NOMO-1 treated with dmso at 0.1 percent for 144 hours (cell line): ENCODE results near the gene CTSC.
"Not testable (repeated sequence)": the region's sequence is repeated elsewhere in the genome, so short reads cannot be mapped to it uniquely, and the experiment has no call there.

Experiments used
- DNase-seq: peaks from one replicate; lab custom pipeline; 2025; ENCODE audit not compliant: unreplicated experiment; lab: John Stamatoyannopoulos, UW

Gene CTSC

DNA sequence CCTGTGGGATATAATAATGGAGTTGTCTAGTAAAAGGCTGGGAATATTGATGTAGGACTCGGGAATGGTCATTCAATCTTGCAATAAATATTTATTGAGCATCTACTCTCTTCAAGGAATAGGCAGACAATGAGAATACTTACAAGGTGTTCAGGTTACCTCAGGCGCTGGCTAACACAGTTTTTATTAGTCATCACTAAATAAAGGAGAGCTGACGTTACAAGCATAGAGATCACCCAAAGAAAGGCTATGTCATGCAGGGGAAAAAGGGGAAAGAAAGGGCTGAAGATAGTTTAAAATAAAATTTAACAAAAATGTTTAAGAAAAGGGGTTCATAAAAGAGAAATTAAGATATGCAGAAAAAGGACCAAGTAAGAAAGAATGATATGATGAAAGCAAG, 15.8 kb upstream of the CTSC start:
- DNase-seq: no peak

- no peak for DNase-seq
Measured at GRCh38 chr11:88352139-88352538, 14.6 kb upstream of the CTSC start.

DNA sequence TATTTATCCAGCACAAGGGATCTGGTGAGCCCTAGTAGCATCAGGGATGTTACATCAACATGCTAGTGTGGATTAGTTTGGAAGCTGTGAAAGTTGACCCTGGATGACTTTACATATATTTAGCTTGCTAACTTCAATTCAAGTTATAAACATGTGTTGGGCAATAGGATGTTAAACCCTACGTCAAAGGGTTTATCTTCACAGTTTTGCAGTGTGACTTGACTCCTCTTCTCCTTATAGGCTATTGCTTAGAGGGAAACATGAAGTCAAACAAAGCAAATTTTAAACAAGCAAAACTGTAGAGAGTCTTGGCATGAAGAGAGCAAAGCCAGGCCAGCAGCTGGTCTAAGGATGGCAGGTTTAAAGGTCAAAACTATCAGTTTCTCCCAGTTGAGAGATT, 11.3 kb upstream of the CTSC start:
- DNase-seq: no peak

- DNase-seq: no peak
Measured at GRCh38 chr11:88345949-88346348, 8.4 kb upstream of the CTSC start.

DNA sequence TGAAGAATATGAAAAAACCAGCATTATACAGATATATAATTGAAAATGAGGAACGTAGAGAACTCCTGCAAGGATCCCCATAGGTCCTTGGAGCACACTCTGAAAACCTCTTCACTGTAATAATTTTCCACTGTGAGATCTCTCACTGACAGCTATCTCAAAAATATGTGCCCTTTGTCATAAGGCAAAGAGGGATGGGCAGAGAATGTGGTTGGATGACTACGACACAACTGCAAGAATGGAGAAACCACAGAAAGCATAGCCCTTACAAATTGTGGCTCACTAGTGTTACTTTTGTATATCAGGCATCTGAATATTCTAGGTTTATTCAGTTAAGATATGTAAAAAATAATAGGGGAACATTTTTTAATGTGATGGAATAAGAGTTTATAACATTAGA, 7.9 kb upstream of the CTSC start:
- no peak for DNase-seq

DNA sequence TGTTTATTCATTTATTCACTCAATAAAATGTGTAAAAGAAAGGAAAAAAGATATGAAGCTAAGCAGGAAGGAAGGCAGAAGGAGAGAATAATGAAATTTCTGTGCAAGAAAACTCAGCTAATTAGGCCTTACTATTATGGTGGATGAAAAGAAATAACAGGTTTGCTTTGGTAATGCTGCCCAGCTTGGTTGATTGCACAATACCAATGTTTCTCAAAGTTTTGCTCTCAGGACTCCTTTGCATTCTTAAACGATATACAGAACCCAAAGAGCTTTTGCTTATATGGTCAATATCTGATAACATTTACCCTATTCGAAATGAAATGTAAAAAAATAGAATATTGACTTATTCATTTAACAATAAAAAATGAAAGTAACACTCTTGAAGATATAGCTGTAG, 7.3 kb upstream of the CTSC start:
- DNase-seq: no peak

DNA sequence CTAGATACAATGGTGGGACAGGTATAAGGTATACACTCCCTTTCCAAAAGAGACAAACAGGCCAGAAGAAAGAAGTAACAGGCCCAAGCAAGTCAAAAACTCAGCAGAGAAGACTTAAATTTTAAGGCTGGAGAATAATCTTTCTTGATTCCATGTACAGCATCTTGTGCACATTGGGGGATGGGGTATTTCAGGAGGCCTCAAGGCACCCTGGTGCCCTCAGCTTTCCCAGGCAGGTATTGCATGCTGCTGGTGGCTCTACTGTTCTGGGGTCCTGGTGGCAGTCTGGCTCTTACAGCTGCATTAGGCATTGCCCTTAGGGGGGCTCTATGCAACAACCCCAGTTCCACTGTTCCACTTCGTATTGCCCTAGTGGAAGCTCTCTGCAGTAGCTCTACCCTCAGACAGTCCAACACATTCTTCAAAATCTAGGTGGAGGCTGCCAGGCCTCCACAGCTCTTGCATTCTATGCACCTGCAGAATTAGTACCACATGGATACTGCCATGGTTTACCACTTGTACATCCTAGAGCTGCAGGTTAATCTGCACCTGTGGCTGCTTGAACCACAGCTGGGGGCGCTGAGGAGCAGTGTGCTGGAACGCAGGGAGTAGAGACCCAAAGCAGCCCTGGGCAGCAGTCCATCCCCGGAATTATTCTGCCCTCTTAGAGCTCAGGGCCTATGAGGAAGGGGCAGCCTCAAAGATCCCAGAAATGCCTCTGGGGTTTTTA, 4.2 kb upstream of the CTSC start:
- DNase-seq: no peak

- DNase-seq: no peak
Measured at GRCh38 chr11:88340366-88340935, 2.9 kb upstream of the CTSC start.

- peak; percentile 93 for DNase-seq
Measured at GRCh38 chr11:88337987-88338668, 592 bp upstream of the CTSC start.

DNA sequence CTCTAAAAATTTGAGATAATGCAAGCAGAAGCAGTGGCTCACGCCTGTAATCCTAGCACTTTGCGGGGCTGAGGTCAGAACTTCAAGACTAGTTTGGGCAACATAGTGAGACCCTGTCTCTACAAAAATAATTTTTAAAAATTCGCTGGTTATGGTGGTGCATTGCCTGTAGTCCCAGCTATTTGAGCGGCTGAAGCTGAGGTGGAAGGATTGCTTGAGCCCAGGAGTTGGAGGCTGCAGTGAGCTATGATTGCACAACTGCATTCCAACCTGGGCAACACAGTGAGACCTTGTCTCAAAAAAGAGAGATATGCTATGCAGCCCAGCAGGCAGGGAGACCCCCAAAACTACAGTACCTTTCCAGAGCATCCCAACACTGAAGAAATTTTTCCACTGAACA, 2.3 kb downstream of the CTSC start:
- DNase-seq: no peak

DNA sequence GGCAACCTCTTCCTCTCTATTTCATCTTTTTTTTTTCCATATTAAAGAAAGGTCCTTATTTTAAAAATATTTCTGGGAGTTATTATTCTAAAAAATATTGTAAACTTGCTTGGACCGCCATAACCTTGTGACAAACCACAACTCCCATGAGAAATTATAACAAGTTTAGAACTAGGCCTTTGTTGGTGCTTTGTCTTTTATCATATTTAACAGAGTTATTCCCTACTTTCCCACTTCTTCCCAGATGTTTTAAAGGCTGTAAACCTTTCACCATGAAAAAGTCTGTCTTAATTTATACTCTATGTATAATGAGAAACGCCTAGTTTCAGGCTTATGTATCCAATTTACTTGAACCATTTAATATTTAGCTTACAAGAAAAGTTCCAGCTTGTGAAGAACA, 3.7 kb downstream of the CTSC start:
- no peak for DNase-seq

GRCh38 chr11:88332851-88333250, 4.7 kb downstream of the CTSC start:
- DNase-seq: no peak

DNA sequence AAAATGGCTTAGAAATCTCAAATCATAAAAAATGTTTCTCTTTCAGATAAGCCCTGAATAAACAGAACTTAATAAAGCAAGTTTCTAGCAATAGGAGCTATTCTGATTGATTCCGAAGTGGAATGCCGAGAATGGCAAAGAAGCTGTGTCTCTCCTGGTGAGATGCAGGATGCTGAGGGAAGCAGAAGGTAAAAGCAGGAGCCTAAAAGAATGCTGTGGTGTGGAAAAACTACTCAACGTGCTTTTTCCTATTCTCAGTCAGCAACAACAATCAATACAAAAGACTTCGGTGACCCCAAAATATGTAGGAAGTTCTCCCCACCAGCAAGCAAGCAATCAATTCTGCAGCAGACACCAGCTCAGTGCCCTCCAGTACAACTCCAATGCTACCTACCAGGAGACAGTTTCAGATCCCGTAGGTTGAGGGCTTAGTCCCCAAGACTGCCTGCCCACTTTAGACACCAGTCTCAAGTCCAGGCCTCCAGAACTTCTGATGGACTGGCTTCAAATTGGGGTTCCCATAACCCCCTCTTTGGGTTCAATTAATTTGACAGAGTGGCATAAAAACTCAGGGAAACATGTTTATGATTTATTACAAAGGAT, 6.6 kb downstream of the CTSC start:
- DNase-seq: no peak

DNA sequence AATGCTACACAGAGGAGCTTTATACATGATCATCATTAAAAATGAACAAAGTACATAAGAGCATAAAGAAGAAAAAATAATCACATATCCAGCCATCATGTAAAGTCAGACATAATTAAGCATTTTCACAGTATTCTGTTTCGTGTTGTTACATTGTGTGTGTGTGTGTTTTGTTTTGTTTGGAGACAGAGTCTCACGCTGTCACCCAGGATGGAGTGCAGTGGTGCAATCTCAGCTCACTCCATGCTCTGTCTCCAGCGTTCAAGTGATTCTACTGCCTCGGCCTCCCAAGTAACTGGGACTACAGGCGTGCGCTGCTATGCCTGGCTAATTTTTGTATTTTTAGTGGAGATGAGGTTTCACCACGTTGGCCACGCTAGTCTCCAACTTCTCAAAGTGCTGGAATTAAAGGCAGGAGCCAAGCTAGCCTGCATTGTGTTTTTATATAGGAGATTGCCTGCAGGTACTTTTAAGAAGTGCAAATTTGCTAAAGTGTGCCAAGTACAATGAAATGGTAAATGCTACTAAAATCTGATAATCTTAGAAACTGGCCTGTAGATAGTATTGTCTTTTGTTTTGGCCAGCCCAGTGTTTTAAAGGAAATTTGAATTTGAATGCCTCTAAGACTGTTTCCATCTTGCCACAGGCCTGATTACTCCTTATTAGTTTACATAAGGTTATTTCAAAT, 7.8 kb downstream of the CTSC start:
- DNase-seq: no peak

DNA sequence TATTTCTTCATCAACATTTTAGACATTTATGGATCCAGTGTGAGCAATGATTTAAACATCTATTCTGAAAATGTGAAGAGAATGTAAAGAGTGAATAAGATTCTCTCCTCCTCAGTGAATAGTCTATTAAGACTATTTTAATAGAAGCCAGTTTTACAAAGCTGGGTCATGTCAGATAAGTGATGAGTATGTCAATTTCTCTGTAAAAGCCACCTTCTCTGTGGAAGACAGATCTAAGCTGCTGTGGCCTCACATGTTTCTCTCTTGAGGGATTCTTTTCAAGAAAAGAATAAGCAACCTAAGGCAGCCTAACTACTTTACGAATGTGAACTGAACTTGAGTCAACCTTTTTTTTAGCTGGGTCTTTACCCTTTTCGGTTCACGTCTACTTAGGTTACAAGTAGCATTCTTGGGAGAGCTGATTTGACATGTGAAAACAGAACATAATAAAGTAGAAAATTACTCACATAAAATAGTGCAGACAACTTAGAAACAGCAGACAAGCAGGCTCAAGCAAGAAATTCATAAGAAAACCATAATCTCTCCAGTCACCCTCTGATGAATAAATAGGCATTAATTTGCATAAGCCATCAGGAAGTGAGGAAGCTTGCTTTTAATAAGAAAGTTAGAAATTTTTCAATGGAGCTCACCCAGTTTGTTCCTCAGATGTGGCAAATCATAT, 9.9 kb downstream of the CTSC start:
- DNase-seq: no peak

GRCh38 chr11:88327061-88327460, 10.5 kb downstream of the CTSC start:
- no peak for DNase-seq

DNA sequence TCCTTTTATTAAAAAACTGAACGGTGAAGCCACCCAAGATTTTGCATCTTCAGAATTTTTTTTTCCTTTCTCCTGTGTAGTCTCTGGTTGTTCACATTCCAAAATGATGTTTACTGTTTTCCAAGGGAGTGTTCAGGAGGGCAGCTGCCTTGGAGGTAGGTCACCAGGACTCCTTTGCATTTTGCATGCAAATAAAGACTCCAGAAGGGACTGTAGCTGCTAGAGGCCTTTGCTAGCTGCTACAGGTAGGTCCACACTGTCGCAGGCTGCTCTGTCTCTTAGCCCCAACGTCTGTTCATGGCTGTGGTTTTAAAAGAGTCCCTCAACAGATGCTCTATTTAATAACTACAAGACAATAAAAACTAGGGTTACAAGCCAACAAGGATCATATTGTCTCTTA, 11.4 kb downstream of the CTSC start:
- no peak for DNase-seq

GRCh38 chr11:88324562-88325345, 12.8 kb downstream of the CTSC start:
- DNase-seq: no peak

DNA sequence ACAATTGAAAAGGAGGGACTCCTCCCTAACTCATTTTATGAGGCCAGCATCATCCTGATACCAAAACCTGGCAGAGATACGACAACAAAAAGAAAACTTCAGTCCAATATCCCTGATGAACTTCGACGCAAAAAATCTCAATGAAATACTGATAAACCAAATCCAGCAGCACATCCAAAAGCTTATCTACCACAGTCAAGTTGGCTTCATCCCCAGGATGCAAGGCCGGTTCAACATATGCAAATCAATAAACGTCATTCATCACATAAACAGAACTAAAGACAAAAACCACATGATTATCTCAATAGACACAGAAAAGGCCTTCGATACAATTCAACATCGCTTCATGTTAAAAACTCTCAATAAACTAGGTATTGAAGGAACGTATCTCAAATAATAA, 14.7 kb downstream of the CTSC start:
- not testable (repeated sequence) for DNase-seq

DNA sequence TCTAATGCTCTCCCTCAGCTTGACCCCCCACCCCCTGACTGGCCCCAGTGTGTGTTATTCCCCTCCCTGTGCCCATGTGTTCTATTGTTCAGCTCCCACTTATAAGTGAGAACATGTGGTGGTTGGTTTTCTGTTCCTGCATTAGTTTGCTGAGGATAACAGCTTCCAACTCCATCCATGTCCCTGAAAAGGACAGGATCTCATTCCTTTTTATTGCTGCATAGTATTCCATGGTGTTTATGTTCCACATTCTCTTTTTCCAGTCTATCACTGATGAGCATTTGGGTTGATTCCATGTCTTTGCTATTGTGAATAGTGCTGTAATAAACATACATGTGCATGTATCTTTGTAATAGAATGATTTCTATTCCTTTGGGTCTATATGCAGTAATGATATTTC, 16.1 kb downstream of the CTSC start:
- not testable (repeated sequence) for DNase-seq
